ENCODE data around the gene DNAI1.

DNA sequence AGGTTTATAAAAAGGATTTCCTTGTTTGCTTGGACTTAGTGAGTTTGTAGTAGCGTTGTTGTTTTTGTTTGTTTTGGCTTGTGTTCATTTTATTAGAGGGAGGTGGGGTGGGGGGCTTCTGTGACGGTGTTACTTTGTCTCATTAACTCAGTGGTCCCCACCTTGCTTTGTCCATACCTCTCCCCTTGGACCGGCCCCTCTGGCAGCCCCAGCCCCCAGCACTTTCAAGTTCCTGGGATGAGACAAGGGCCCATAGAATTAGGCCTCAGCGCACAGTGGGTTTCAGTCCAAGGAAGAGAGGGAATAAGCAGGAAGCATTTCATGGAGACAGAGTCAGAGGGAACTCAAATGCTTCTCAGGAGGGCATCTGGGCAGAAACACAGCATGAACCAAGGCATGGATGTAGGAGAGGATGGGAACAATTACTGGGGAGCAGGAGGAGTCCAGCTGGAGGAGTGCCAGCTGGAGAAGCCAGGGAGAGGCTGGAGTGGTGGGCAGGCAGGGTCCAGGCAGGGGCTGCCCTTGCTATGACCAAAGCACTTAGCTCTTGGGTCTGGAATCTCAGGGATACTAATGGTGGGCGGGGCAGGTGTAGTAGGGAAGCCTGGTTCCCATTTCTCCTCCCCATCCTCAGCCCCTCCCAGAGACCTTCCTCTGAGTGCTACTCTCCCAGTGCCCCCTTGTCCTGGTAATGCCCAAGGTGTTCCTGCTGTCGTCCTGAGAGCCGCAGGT, 87.7 kb downstream of the DNAI1 start:
- TF ChIP-seq OSR1 (CRISPR knock-in tag; IDR thresholded peaks at IDR 0.05) (no peak), TSHZ2 (CRISPR knock-in tag; IDR thresholded peaks at IDR 0.05) (no peak), ARNTL (CRISPR knock-in tag; IDR thresholded peaks at IDR 0.05; ENCODE audit: borderline replicate concordance, low read depth) (no peak)
- TF ChIP-seq, protein P1, sequence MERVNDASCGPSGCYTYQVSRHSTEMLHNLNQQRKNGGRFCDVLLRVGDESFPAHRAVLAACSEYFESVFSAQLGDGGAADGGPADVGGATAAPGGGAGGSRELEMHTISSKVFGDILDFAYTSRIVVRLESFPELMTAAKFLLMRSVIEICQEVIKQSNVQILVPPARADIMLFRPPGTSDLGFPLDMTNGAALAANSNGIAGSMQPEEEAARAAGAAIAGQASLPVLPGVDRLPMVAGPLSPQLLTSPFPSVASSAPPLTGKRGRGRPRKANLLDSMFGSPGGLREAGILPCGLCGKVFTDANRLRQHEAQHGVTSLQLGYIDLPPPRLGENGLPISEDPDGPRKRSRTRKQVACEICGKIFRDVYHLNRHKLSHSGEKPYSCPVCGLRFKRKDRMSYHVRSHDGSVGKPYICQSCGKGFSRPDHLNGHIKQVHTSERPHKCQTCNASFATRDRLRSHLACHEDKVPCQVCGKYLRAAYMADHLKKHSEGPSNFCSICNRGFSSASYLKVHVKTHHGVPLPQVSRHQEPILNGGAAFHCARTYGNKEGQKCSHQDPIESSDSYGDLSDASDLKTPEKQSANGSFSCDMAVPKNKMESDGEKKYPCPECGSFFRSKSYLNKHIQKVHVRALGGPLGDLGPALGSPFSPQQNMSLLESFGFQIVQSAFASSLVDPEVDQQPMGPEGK (CRISPR knock-in tag; IDR thresholded peaks at IDR 0.05; ENCODE audit: borderline replicate concordance): no peak

All from SK-N-SH treated with all-trans-retinoic acid at 6 μM for 48 hours (cell line).